Gastroesophageal sphincter (tissue), 3 donors: ENCODE measurements around the gene VPS33B.

Experiments
- POLR2A ChIP-seq, 2 donors: fragments of 450-650 bp; IDR thresholded peaks; one replicate each; pipeline ENCODE4 v1.6.1; 2017; ENCODE audit warnings: antibody characterized with exemption in 2 of 2, mild to moderate bottlenecking in 2 of 2, moderate library complexity in 1 of 2
- TF ChIP-seq, protein P1 (sequence below), 4 experiments: fragments of 200-600 bp in 2 of 4; fragments of 450-650 bp in 2 of 4; sonication (generic) in 1 of 4; IDR thresholded peaks; one replicate each; pipeline ENCODE4 v1.5.1; 2017 to 2019; ENCODE audit warnings: antibody characterized with exemption in 4 of 4, mild to moderate bottlenecking in 2 of 4, moderate library complexity in 2 of 4

DNA sequence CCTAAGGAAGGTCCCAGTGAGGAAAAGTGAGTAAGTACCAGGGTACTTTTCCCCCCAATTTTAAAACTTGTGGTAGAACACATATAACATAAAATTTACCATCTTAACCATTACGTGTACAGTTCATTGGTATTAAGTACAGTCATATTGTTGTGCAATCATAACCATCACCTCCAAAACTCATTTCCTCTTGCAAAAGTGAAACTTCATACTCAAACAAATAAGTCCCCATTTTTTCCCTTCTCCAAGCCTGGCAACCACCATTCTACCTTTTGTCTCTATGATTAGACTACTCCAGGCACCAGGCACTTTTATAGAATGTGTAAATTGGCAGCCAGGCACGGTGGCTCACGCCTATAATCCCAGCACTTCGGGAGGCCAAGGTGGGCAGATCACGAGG lies 40.3 kb downstream of the VPS33B start:
- TF ChIP-seq POLR2A (IDR thresholded peaks at IDR 0.05): no peak
- TF ChIP-seq, protein P1, sequence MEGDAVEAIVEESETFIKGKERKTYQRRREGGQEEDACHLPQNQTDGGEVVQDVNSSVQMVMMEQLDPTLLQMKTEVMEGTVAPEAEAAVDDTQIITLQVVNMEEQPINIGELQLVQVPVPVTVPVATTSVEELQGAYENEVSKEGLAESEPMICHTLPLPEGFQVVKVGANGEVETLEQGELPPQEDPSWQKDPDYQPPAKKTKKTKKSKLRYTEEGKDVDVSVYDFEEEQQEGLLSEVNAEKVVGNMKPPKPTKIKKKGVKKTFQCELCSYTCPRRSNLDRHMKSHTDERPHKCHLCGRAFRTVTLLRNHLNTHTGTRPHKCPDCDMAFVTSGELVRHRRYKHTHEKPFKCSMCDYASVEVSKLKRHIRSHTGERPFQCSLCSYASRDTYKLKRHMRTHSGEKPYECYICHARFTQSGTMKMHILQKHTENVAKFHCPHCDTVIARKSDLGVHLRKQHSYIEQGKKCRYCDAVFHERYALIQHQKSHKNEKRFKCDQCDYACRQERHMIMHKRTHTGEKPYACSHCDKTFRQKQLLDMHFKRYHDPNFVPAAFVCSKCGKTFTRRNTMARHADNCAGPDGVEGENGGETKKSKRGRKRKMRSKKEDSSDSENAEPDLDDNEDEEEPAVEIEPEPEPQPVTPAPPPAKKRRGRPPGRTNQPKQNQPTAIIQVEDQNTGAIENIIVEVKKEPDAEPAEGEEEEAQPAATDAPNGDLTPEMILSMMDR (IDR thresholded peaks at IDR 0.05): no peak
